Stimulated activated CD8-positive, alpha-beta memory T cell treated with anti-CD3 and anti-CD28 coated beads, Interleukin-7, amount 100 ng/mL, for 4 hours (primary cell): ENCODE results near the gene SLIT2.

ENCODE experiments used
- DNase-seq, 2 donors: peaks; one replicate each; pipeline ENCODE4 v3.0.0-alpha.2; 2020; ENCODE audit warnings: low read depth in 2 of 2

The SLIT2 gene

GRCh38 chr4:20264688-20265087 lies 13.0 kb downstream of the SLIT2 start:
- no peak for DNase-seq

GRCh38 chr4:20265726-20266125 lies 14.0 kb downstream of the SLIT2 start:
- DNase-seq = no peak

- no peak for DNase-seq
Observed at GRCh38 chr4:20266215-20267082, 14.7 kb downstream of the SLIT2 start.

- DNase-seq = no peak
Observed at GRCh38 chr4:20268028-20268427, 16.3 kb downstream of the SLIT2 start.

GRCh38 chr4:20269320-20269719 lies 17.6 kb downstream of the SLIT2 start:
- no peak for DNase-seq

GRCh38 chr4:20271950-20272349 lies 20.2 kb downstream of the SLIT2 start:
- no peak for DNase-seq

- no peak for DNase-seq
Observed at GRCh38 chr4:20272411-20272872, 20.7 kb downstream of the SLIT2 start.

GRCh38 chr4:20273793-20274192 lies 22.1 kb downstream of the SLIT2 start:
- no peak for DNase-seq

- no peak for DNase-seq
Observed at GRCh38 chr4:20276848-20277247, 25.1 kb downstream of the SLIT2 start.

- no peak for DNase-seq
Observed at GRCh38 chr4:20278195-20278594, 26.5 kb downstream of the SLIT2 start.

GRCh38 chr4:20279381-20279780 lies 27.7 kb downstream of the SLIT2 start:
- no peak for DNase-seq

GRCh38 chr4:20281453-20281852 lies 29.7 kb downstream of the SLIT2 start:
- DNase-seq = no peak

- DNase-seq = no peak
Observed at GRCh38 chr4:20283039-20283438, 31.3 kb downstream of the SLIT2 start.

- no peak for DNase-seq
Observed at GRCh38 chr4:20284990-20285389, 33.3 kb downstream of the SLIT2 start.

- no peak for DNase-seq
Observed at GRCh38 chr4:20287246-20287645, 35.5 kb downstream of the SLIT2 start.

GRCh38 chr4:20288047-20288650 lies 36.4 kb downstream of the SLIT2 start:
- no peak for DNase-seq

- no peak for DNase-seq
Observed at GRCh38 chr4:20288846-20289512, 37.3 kb downstream of the SLIT2 start.

- no peak for DNase-seq
Observed at GRCh38 chr4:20289782-20290181, 38.1 kb downstream of the SLIT2 start.

- DNase-seq = no peak
Observed at GRCh38 chr4:20292739-20293138, 41.0 kb downstream of the SLIT2 start.

- no peak for DNase-seq
Observed at GRCh38 chr4:20297261-20297660, 45.6 kb downstream of the SLIT2 start.

- DNase-seq = no peak
Observed at GRCh38 chr4:20297783-20298182, 46.1 kb downstream of the SLIT2 start.

GRCh38 chr4:20298455-20298854 lies 46.8 kb downstream of the SLIT2 start:
- no peak for DNase-seq

GRCh38 chr4:20298986-20299385 lies 47.3 kb downstream of the SLIT2 start:
- no peak for DNase-seq
